ENCODE measurements around the gene RNF150. TPM values are rescaled to one million over a fixed set of nuclear protein-coding genes. Genes with fewer than 3 reads are reported as not detected.

RNF150 gene
- total and polyA plus RNA-seq, 2 of the 8 experiments (the other 6 are each of a cell fraction or from before 2014, with no cell fraction given), result 3.4 to 4.8 TPM

DNA sequence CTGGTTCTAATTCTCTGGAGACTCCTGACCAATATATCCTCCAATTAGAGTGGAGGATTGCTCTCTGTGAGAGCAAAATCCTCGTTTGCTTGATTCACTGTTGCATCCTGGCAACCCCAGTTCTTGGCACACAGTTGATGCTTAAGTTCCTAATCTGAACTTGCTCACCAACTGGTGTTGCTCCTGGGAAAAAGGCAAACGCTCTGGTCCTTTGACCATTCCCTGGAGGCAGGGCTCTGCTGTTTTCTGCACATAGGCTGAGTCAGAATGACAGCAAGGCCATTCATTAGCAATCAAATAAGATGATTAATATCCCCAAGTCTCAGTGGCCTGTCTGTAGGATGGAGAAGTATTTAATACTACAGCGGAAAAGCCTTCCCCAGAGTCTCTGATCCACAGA is 204.4 kb downstream of the RNF150 start (continued):
- TF ChIP-seq, protein P1, sequence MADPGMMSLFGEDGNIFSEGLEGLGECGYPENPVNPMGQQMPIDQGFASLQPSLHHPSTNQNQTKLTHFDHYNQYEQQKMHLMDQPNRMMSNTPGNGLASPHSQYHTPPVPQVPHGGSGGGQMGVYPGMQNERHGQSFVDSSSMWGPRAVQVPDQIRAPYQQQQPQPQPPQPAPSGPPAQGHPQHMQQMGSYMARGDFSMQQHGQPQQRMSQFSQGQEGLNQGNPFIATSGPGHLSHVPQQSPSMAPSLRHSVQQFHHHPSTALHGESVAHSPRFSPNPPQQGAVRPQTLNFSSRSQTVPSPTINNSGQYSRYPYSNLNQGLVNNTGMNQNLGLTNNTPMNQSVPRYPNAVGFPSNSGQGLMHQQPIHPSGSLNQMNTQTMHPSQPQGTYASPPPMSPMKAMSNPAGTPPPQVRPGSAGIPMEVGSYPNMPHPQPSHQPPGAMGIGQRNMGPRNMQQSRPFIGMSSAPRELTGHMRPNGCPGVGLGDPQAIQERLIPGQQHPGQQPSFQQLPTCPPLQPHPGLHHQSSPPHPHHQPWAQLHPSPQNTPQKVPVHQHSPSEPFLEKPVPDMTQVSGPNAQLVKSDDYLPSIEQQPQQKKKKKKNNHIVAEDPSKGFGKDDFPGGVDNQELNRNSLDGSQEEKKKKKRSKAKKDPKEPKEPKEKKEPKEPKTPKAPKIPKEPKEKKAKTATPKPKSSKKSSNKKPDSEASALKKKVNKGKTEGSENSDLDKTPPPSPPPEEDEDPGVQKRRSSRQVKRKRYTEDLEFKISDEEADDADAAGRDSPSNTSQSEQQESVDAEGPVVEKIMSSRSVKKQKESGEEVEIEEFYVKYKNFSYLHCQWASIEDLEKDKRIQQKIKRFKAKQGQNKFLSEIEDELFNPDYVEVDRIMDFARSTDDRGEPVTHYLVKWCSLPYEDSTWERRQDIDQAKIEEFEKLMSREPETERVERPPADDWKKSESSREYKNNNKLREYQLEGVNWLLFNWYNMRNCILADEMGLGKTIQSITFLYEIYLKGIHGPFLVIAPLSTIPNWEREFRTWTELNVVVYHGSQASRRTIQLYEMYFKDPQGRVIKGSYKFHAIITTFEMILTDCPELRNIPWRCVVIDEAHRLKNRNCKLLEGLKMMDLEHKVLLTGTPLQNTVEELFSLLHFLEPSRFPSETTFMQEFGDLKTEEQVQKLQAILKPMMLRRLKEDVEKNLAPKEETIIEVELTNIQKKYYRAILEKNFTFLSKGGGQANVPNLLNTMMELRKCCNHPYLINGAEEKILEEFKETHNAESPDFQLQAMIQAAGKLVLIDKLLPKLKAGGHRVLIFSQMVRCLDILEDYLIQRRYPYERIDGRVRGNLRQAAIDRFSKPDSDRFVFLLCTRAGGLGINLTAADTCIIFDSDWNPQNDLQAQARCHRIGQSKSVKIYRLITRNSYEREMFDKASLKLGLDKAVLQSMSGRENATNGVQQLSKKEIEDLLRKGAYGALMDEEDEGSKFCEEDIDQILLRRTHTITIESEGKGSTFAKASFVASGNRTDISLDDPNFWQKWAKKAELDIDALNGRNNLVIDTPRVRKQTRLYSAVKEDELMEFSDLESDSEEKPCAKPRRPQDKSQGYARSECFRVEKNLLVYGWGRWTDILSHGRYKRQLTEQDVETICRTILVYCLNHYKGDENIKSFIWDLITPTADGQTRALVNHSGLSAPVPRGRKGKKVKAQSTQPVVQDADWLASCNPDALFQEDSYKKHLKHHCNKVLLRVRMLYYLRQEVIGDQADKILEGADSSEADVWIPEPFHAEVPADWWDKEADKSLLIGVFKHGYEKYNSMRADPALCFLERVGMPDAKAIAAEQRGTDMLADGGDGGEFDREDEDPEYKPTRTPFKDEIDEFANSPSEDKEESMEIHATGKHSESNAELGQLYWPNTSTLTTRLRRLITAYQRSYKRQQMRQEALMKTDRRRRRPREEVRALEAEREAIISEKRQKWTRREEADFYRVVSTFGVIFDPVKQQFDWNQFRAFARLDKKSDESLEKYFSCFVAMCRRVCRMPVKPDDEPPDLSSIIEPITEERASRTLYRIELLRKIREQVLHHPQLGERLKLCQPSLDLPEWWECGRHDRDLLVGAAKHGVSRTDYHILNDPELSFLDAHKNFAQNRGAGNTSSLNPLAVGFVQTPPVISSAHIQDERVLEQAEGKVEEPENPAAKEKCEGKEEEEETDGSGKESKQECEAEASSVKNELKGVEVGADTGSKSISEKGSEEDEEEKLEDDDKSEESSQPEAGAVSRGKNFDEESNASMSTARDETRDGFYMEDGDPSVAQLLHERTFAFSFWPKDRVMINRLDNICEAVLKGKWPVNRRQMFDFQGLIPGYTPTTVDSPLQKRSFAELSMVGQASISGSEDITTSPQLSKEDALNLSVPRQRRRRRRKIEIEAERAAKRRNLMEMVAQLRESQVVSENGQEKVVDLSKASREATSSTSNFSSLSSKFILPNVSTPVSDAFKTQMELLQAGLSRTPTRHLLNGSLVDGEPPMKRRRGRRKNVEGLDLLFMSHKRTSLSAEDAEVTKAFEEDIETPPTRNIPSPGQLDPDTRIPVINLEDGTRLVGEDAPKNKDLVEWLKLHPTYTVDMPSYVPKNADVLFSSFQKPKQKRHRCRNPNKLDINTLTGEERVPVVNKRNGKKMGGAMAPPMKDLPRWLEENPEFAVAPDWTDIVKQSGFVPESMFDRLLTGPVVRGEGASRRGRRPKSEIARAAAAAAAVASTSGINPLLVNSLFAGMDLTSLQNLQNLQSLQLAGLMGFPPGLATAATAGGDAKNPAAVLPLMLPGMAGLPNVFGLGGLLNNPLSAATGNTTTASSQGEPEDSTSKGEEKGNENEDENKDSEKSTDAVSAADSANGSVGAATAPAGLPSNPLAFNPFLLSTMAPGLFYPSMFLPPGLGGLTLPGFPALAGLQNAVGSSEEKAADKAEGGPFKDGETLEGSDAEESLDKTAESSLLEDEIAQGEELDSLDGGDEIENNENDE (IDR thresholded peaks at IDR 0.05; ENCODE audit: insufficient replicate concordance, low read length), result no peak
- TF ChIP-seq RXRA (IDR thresholded peaks at IDR 0.05; ENCODE audit: insufficient read depth, low read depth, low read length) (no peak), SIX5 (IDR thresholded peaks at IDR 0.05; ENCODE audit: low read depth, low read length) (no peak), EGR1 (IDR thresholded peaks at IDR 0.05; ENCODE audit: borderline replicate concordance, low read depth, low read length) (no peak), JUN (IDR thresholded peaks at IDR 0.05; ENCODE audit: low read depth, low read length) (no peak), KDM5A (IDR thresholded peaks at IDR 0.05; ENCODE audit: low read length) (no peak), CREB1 (IDR thresholded peaks at IDR 0.05) (no peak), EZH2 (IDR thresholded peaks at IDR 0.05; ENCODE audit: low read depth, low read length, severe bottlenecking) (no peak), POU5F1 (IDR thresholded peaks at IDR 0.05; ENCODE audit: low read depth, low read length) (no peak)

Data from H1 (cell line).